HepG2 (cell line): Measurements from ENCODE around the gene GNB3. TPM values are rescaled to one million over a fixed set of nuclear protein-coding genes. Genes with fewer than 3 reads are reported as not detected.
A peak's percentile ranks its signal among the peaks of the same experiment; 100 is the strongest.

Experiments
- CHD2 ChIP-seq: IDR thresholded peaks from 2 replicates; pipeline ENCODE4 v1.6.1; 2011; ENCODE audit warnings: low read depth, low read length, improper control_type of control experiment
- MBNL3 ChIP-seq: fragments of 250-450 bp; sonication (Bioruptor Pico); conservative IDR thresholded peaks from 2 replicates; pipeline ENCODE4 v1.8.0; 2022; ENCODE audit warnings: mild to moderate bottlenecking, inconsistent platforms
- NFATC3 ChIP-seq: sonication (generic); formaldehyde crosslinking; IDR thresholded peaks from 2 replicates; pipeline ENCODE4 v1.5.1; 2020; ENCODE audit warnings: mild to moderate bottlenecking, missing genetic modification reagents
- NFKB2 ChIP-seq: sonication (generic); formaldehyde crosslinking; IDR thresholded peaks from 2 replicates; pipeline ENCODE4 v1.4.0; 2020; ENCODE audit warnings: missing genetic modification reagents, borderline replicate concordance
- RNF219 ChIP-seq: sonication (generic); formaldehyde crosslinking; IDR thresholded peaks from 2 replicates; pipeline ENCODE4 v1.5.0; 2020; ENCODE audit warnings: mild to moderate bottlenecking, missing genetic modification reagents
- SIN3B ChIP-seq: fragments of 150-350 bp; IDR thresholded peaks from 2 replicates; pipeline ENCODE4 v1.6.1; 2014; ENCODE audit warnings: low read length
- SIX4 ChIP-seq: sonication (generic); formaldehyde crosslinking; IDR thresholded peaks from 2 replicates; pipeline ENCODE4 v1.4.0; 2020; ENCODE audit warnings: missing genetic modification reagents
- SMAD1 ChIP-seq: sonication (generic); formaldehyde crosslinking; IDR thresholded peaks from 2 replicates; pipeline ENCODE4 v1.4.0; 2020; ENCODE audit warnings: missing genetic modification reagents, low read depth, mild to moderate bottlenecking, borderline replicate concordance
- ZFP62 ChIP-seq: sonication (generic); formaldehyde crosslinking; IDR thresholded peaks from 2 replicates; pipeline ENCODE4 v1.4.0; 2020; ENCODE audit warnings: missing genetic modification reagents
- ZFX ChIP-seq: sonication (generic); formaldehyde crosslinking; IDR thresholded peaks from 2 replicates; pipeline ENCODE4 v1.4.0; 2020; ENCODE audit warnings: mild to moderate bottlenecking, low read depth, missing genetic modification reagents, moderate library complexity
- ZNF101 ChIP-seq: sonication (generic); formaldehyde crosslinking; IDR thresholded peaks from 2 replicates; pipeline ENCODE4 v1.4.0; 2020; ENCODE audit warnings: mild to moderate bottlenecking, low read depth, missing genetic modification reagents, borderline replicate concordance
- ZNF136 ChIP-seq: sonication (generic); formaldehyde crosslinking; IDR thresholded peaks from 2 replicates; pipeline ENCODE4 v1.8.1; 2022; ENCODE audit warnings: low read depth, mild to moderate bottlenecking, moderate library complexity, missing genetic modification reagents
- ZNF34 ChIP-seq: sonication (generic); formaldehyde crosslinking; IDR thresholded peaks from 2 replicates; pipeline ENCODE4 v1.4.0; 2020; ENCODE audit warnings: mild to moderate bottlenecking, missing genetic modification reagents, borderline replicate concordance
- ZNF383 ChIP-seq: sonication (generic); formaldehyde crosslinking; IDR thresholded peaks from 2 replicates; pipeline ENCODE4 v1.4.0; 2020; ENCODE audit warnings: missing genetic modification reagents, mild to moderate bottlenecking, borderline replicate concordance
- ZNF598 ChIP-seq: sonication (generic); formaldehyde crosslinking; IDR thresholded peaks from 2 replicates; pipeline ENCODE4 v1.5.1; 2020; ENCODE audit warnings: mild to moderate bottlenecking, missing genetic modification reagents, borderline replicate concordance
- ZNF672 ChIP-seq: sonication (generic); formaldehyde crosslinking; IDR thresholded peaks from 2 replicates; pipeline ENCODE4 v1.8.1; 2022; ENCODE audit warnings: missing genetic modification reagents
- ZNF75D ChIP-seq: sonication (generic); formaldehyde crosslinking; IDR thresholded peaks from 2 replicates; pipeline ENCODE4 v1.8.1; 2023; ENCODE audit warnings: missing genetic modification reagents, mild to moderate bottlenecking, borderline replicate concordance
- polyA plus RNA-seq, 8 experiments: library from polyadenylated mRNA; depleted of rRNA in 3 of 8; stranded (reverse) in 7 of 8; unstranded in 1 of 8; fragments of >200 nt; fragmentation: Illumina TruSeq in 4 of 8; extraction: Trizol in 4 of 8; gene quantifications; 2 replicates each; pipeline versions ENCODE4 v1.2.1 to v1.2.3, GENCODE V29; 2011 to 2016; ENCODE audit warnings: low read depth in 4 of 8, missing spikeins in 1 of 8, mixed read lengths in 1 of 8; ENCODE audit not compliant: insufficient read depth in 1 of 8
- total RNA-seq, 5 experiments: library from RNA; depleted of rRNA; stranded (reverse); fragments of >200 nt; fragmentation: Illumina TruSeq; extraction: Trizol; gene quantifications; 2 replicates each; pipeline ENCODE4 v1.2.3, GENCODE V29; 2016; ENCODE audit warnings: low read depth in 1 of 5
- TF ChIP-seq, protein P1 (sequence below): sonication (generic); formaldehyde crosslinking; IDR thresholded peaks from 2 replicates; pipeline ENCODE4 v1.5.1; 2020; ENCODE audit warnings: missing genetic modification reagents, mild to moderate bottlenecking, borderline replicate concordance
- TF ChIP-seq, protein P2 (sequence below): sonication (generic); formaldehyde crosslinking; IDR thresholded peaks from 2 replicates; pipeline ENCODE4; 2020; ENCODE audit warnings: missing genetic modification reagents, mild to moderate bottlenecking, borderline replicate concordance

The GNB3 gene
- total and polyA plus RNA-seq, 2 of the 13 experiments (the other 11 are each of a cell fraction or from before 2014, with no cell fraction given) = 1.3 to 3.6 TPM

DNA sequence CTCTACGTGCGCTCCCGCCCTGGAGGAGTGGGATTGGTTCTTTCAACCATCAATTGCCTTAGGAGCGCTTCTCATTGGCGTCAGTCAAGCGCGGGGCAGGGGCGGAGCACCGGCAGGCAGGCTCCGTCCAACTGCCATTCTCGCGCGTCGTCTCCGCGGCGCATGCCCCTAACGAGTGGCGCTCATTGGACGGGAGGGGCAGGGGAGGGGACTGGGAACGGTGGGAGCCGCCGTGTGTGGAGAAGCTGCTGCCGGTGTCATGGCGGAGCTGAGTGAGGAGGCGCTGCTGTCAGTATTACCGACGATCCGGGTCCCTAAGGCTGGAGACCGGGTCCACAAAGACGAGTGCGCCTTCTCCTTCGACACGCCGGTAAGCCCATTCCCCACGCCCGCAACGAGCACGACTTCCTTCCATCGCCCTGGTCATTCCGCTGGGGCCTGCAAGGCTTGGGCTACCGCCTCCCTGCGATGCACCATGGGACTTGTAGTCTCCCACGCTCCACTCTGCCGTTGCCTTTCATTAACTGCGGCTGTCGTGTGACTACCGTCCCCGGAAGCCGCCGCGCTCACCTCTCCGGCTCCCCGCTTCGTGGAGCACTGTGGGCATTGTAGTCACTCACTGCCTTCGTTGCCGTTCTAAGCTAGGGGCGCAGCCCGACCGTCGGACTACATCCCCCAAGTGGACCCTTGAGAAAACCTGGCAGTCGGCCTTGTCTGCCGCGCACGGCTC is 11.4 kb downstream of the GNB3 start, which contains the start of gene USP5 (continued):
- TF ChIP-seq, protein P1, sequence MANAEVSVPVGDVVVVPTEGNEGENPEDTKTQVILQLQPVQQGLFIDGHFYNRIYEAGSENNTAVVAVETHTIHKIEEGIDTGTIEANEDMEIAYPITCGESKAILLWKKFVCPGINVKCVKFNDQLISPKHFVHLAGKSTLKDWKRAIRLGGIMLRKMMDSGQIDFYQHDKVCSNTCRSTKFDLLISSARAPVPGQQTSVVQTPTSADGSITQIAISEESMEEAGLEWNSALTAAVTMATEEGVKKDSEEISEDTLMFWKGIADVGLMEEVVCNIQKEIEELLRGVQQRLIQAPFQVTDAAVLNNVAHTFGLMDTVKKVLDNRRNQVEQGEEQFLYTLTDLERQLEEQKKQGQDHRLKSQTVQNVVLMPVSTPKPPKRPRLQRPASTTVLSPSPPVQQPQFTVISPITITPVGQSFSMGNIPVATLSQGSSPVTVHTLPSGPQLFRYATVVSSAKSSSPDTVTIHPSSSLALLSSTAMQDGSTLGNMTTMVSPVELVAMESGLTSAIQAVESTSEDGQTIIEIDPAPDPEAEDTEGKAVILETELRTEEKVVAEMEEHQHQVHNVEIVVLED (CRISPR knock-in tag) = peak; percentile 90
- TF ChIP-seq SIN3B (peak; percentile 71; the same call in 1 of the 2 replicates), ZNF101 (CRISPR knock-in tag) (no peak), NFKB2 (CRISPR knock-in tag) (peak; percentile 89; the same call in 1 of the 2 replicates), ZNF136 (0 out of 2 replicates have a peak, but pooled peaks have one; percentile 45), CHD2 (peak; percentile 62; the same call in 1 of the 2 replicates), NFATC3 (CRISPR knock-in tag) (no peak), ZFX (peak; percentile 99), RNF219 (no peak), ZNF598 (CRISPR knock-in tag) (0 out of 2 replicates have a peak, but pooled peaks have one; percentile 6), ZNF672 (CRISPR knock-in tag) (no peak), SMAD1 (CRISPR knock-in tag) (peak; percentile 62; the same call in 1 of the 2 replicates), ZNF75D (CRISPR knock-in tag) (no peak), MBNL3 (CRISPR knock-in tag) (no peak), ZNF34 (0 out of 2 replicates have a peak, but pooled peaks have one; percentile 33), ZFP62 (CRISPR knock-in tag) (peak; percentile 99), SIX4 (CRISPR knock-in tag) (no peak), ZNF383 (CRISPR knock-in tag) (peak; percentile 80; the same call in 1 of the 2 replicates)
- TF ChIP-seq, protein P2, sequence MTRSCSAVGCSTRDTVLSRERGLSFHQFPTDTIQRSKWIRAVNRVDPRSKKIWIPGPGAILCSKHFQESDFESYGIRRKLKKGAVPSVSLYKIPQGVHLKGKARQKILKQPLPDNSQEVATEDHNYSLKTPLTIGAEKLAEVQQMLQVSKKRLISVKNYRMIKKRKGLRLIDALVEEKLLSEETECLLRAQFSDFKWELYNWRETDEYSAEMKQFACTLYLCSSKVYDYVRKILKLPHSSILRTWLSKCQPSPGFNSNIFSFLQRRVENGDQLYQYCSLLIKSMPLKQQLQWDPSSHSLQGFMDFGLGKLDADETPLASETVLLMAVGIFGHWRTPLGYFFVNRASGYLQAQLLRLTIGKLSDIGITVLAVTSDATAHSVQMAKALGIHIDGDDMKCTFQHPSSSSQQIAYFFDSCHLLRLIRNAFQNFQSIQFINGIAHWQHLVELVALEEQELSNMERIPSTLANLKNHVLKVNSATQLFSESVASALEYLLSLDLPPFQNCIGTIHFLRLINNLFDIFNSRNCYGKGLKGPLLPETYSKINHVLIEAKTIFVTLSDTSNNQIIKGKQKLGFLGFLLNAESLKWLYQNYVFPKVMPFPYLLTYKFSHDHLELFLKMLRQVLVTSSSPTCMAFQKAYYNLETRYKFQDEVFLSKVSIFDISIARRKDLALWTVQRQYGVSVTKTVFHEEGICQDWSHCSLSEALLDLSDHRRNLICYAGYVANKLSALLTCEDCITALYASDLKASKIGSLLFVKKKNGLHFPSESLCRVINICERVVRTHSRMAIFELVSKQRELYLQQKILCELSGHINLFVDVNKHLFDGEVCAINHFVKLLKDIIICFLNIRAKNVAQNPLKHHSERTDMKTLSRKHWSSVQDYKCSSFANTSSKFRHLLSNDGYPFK (CRISPR knock-in tag) = peak; percentile 89
